K562 (cell line): ENCODE results near the gene RC3H2. TPM values are rescaled to one million over a fixed set of nuclear protein-coding genes. Genes with fewer than 3 reads are reported as not detected.

Experiments
- C11orf30 ChIP-seq: fragments of 450-650 bp; IDR thresholded peaks from 2 replicates; pipeline ENCODE4 v1.6.1; 2016; ENCODE audit warnings: low read depth, mild to moderate bottlenecking
- DLX4 ChIP-seq: fragments of 250-450 bp; sonication (Bioruptor Pico); IDR thresholded peaks from 2 replicates; pipeline ENCODE4 v1.6.1; 2021; ENCODE audit warnings: mild to moderate bottlenecking
- FOSL1 ChIP-seq: fragments of 200-800 bp; sonication (Bioruptor generic); conservative IDR thresholded peaks from 2 replicates; pipeline ENCODE4 v1.6.1; 2016; ENCODE audit warnings: missing genetic modification characterization, missing compliant biosample characterization
- HDAC6 ChIP-seq: IDR thresholded peaks from 2 replicates; pipeline ENCODE4 v1.6.1; 2012; ENCODE audit warnings: low read depth, mild to moderate bottlenecking, control low read depth, inconsistent platforms, low read length, moderate library complexity
- HIVEP1 ChIP-seq: fragments of 250-450 bp; sonication (Bioruptor Pico); IDR thresholded peaks from 2 replicates; pipeline ENCODE4 v1.4.0; 2020; ENCODE audit warnings: mild to moderate bottlenecking
- ID3 ChIP-seq, 2 experiments: fragments of 250-450 bp in 1 of 2; fragments of 450-650 bp in 1 of 2; sonication (Bioruptor Pico) in 1 of 2; IDR thresholded peaks; 2 replicates each; pipeline versions ENCODE4 v1.6.1 to v1.8.0; 2016 to 2021; ENCODE audit warnings: mild to moderate bottlenecking in 2 of 2, moderate library complexity in 2 of 2, missing compliant biosample characterization in 1 of 2, missing genetic modification characterization in 1 of 2
- RB1 ChIP-seq: fragments of 450-650 bp; IDR thresholded peaks from 2 replicates; pipeline ENCODE4 v1.6.1; 2017; ENCODE audit warnings: low read depth, mild to moderate bottlenecking
- RHOXF2B ChIP-seq: fragments of 250-450 bp; sonication (Bioruptor Pico); conservative IDR thresholded peaks from 2 replicates; pipeline ENCODE4 v1.5.1; 2021
- SRF ChIP-seq, 2 experiments: fragments of 250-450, 450-650 bp in 1 of 2; sonication (Bioruptor Pico) in 1 of 2; sonication (generic) in 1 of 2; formaldehyde crosslinking; IDR thresholded peaks; 2 replicates each; pipeline versions ENCODE4 v1.5.0 to v1.5.1; 2020 to 2022; ENCODE audit warnings: mild to moderate bottlenecking in 1 of 2, missing genetic modification reagents in 1 of 2
- TAF1 ChIP-seq: IDR thresholded peaks from 2 replicates; pipeline ENCODE4 v1.6.1; 2011; ENCODE audit warnings: mild to moderate bottlenecking, low read length, moderate library complexity; ENCODE audit not compliant: insufficient read depth, control insufficient read depth, severe bottlenecking; ENCODE audit errors: extremely low read depth
- TEAD4 ChIP-seq, 2 experiments: sonication (generic) in 1 of 2; formaldehyde crosslinking in 1 of 2; IDR thresholded peaks; 2 replicates each; pipeline versions ENCODE4 v1.6.1 to v1.8.0; 2012 to 2022; ENCODE audit warnings: borderline replicate concordance in 1 of 2, inconsistent platforms in 1 of 2, low read length in 1 of 2, mild to moderate bottlenecking in 1 of 2, missing genetic modification reagents in 1 of 2
- USF1 ChIP-seq: sonication (generic); formaldehyde crosslinking; IDR thresholded peaks from 2 replicates; pipeline ENCODE4 v1.9.0; 2022; ENCODE audit warnings: mild to moderate bottlenecking, missing genetic modification reagents
- ZBTB49 ChIP-seq: sonication (generic); formaldehyde crosslinking; IDR thresholded peaks from 2 replicates; pipeline ENCODE4 v1.8.0; 2022; ENCODE audit warnings: missing genetic modification reagents, mild to moderate bottlenecking, borderline replicate concordance
- ZNF12 ChIP-seq: sonication (generic); formaldehyde crosslinking; IDR thresholded peaks from 2 replicates; pipeline ENCODE4 v1.4.0; 2020; ENCODE audit warnings: mild to moderate bottlenecking, missing genetic modification reagents
- ZNF277 ChIP-seq: fragments of 250-450 bp; sonication (Bioruptor Pico); IDR thresholded peaks from 2 replicates; pipeline ENCODE4 v1.8.0; 2022; ENCODE audit warnings: inconsistent platforms, mild to moderate bottlenecking, moderate library complexity, borderline replicate concordance
- polyA plus RNA-seq, 8 experiments: library from polyadenylated mRNA; depleted of rRNA in 4 of 8; stranded (reverse) in 5 of 8; unstranded in 3 of 8; fragments of >200 nt; fragmentation: Nextera tagmentation in 2 of 8; fragmentation: Illumina TruSeq in 1 of 8; extraction: Ambion mirVana in 2 of 8; extraction: Trizol in 1 of 8; gene quantifications; 2 replicates each; pipeline versions ENCODE4 v1.2.1 to v1.2.3, GENCODE V29; 2011 to 2014; ENCODE audit warnings: inconsistent platforms in 1 of 8, missing spikeins in 1 of 8
- total RNA-seq, 7 experiments: library from RNA; depleted of rRNA in 6 of 7; stranded (reverse); fragments of >200 nt in 6 of 7; fragmentation: Illumina TruSeq in 2 of 7; extraction: Trizol in 2 of 7; gene quantifications; 2 replicates each; pipeline versions ENCODE4 v1.2.1 to v1.2.3, GENCODE V29; 2011 to 2021; ENCODE audit warnings: low replicate concordance in 1 of 7

RC3H2 gene
- total and polyA plus RNA-seq, 9 of the 15 experiments (the other 6 are each of a cell fraction or from before 2014, with no cell fraction given): 5.6 to 35.4 (median 18.6) TPM

- TF ChIP-seq TEAD4 (IDR thresholded peaks at IDR 0.05; ENCODE audit: low read length) (peak; percentile 70), TEAD4 (CRISPR knock-in tag; IDR thresholded peaks at IDR 0.05; ENCODE audit: borderline replicate concordance) (no peak), FOSL1 (tag) (peak; percentile 48), RB1 (peak; percentile 84), RHOXF2B (CRISPR knock-in tag) (0 out of 2 replicates have a peak, but pooled peaks have one; percentile 76), HDAC6 (no peak), C11orf30 (peak; percentile 23; the same call in 1 of the 2 replicates), TAF1 (peak; percentile 58), SRF (CRISPR knock-in tag; IDR thresholded peaks at IDR 0.05) (no peak), DLX4 (CRISPR knock-in tag) (no peak), HIVEP1 (peak; percentile 69; the same call in 1 of the 2 replicates), ZNF277 (CRISPR knock-in tag) (no peak), USF1 (CRISPR knock-in tag) (peak; percentile 98), ID3 (CRISPR knock-in tag; IDR thresholded peaks at IDR 0.05) (no peak), ID3 (tag; IDR thresholded peaks at IDR 0.05) (0 out of 2 replicates have a peak, but pooled peaks have one; percentile 21), ZNF12 (CRISPR knock-in tag) (0 out of 2 replicates have a peak, but pooled peaks have one; percentile 21), ZBTB49 (CRISPR knock-in tag) (no peak)
Observed at GRCh38 chr9:122904823-122905710, at the start of gene RC3H2 (continued).
